Esophagus mucosa (tissue), 1 donor: ENCODE measurements around the gene C4orf54. TPM values are rescaled to one million over a fixed set of nuclear protein-coding genes. Genes with fewer than 3 reads are reported as not detected.

Source experiments
- ATAC-seq: fragments of 200-7000 bp; cut with Tn5 transposase; one replicate; pipeline ENCODE4 v1.9.1; 2020
- total RNA-seq: library from RNA; stranded (reverse); gene quantifications from one replicate; pipeline ENCODE4 v1.2.4, GENCODE V29; 2023
- donor health status: DM: yes; HTN: yes; CAD: no.

Gene C4orf54
- total RNA-seq, 1 donor from 2014 or later = not detected

DNA sequence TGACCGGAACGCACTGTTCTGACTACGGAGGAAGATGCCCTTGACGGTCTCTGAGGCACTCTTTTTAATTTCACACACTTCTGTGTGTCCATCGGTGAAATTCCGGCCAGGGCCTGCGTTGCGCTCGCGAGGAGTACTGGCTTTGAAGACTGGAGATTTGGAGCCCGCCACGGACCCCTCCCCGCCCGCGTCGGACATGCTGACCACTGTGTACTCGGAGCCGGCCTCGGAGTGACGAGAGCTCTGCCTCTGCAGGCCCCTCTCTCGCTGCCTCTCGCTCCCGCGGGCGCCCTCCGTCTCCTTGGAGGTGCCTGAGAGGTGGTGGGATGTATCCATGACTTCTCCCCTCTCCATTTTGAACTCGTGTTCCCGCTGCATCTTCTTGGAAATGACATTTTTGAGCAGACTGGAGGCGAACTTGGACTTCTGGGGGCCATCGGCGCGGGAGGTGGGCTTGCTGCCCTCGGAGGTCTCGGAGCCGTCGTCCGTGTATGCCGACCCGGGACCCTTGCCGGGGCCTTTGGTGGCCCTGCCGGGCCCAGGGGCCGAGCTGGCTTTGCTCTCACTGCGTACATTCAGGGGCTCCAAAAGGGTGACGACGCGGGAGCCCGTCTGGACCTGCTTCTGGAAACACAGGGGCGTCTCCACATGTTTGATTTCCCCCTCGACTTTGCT lies 5.7 kb downstream of the C4orf54 start:
- no peak for ATAC-seq

DNA sequence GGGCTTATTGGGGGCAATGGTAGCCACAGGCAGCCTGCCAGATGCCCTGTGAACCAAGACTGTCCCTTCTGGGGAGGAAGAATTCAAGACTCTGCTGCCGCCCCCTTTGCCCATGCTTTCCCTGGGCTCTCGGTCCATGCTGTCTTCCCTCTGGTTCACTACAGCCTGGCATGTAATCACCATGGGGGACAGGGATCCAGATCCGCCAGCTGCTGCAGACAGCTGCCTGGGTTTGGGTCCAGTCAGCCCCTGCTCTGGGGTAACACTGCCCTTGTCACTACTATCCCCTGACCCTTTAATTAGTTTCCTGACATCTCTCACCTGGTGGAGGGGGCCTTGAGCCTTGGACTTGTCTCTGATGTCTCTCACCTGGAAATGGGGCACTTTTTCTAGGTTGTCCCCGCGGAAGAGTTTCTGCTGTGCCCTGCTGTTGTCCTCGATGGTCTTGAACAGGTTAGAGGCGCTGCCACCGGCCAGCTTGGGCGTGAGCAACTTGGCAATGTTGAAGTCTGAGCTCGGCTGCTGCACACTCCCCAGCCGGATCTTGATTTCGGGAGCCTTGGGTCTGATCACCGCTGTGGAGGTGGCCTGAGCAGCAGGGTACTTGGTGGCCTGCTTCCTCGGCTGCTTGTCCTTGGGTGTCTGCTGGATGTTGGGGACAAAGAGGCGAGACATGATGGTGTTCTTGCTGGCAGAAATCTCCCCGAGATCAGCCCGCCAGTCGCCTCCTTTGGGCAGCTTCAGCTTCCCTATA lies 6.4 kb downstream of the C4orf54 start:
- no peak for ATAC-seq

DNA sequence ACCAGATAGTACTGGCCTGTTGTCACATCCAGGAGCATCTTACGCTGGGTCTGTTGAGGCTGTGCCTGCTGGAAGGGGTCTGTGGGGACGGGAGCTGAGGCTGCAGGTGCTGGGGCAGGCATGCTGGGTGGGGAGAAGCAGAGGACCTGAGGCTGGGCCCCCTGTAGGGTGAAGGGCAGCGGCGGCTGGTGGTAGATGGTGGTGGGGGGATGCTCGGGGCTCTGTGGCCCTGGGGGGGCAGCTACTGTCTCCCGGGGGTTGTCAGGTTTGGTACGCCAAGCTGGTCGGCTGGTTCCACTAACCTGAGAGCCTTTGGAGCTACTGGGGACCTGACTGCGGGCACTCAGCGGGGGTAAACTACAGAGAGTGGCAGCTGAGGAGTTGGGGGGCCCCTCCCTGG lies 7.8 kb downstream of the C4orf54 start:
- no peak for ATAC-seq

DNA sequence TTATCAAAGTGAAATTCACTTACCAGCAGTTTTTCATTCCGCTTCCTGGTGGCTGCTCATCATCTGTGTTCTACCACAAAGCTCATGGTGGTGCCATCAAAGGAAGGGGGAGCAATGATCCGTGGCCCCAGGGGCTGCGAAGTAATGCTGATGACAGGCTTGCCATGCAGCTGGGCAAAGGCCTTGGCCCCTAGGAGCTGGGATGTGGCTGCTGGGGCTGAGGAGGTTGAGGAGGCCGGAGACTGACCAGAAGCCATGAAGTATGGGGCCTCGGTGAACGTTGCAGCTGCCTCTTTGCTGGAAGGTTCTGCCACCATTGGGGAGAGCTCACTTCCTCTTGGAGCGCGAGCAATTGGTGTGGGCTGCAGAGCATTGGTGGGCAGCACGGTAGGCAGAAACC lies 8.4 kb downstream of the C4orf54 start:
- no peak for ATAC-seq

DNA sequence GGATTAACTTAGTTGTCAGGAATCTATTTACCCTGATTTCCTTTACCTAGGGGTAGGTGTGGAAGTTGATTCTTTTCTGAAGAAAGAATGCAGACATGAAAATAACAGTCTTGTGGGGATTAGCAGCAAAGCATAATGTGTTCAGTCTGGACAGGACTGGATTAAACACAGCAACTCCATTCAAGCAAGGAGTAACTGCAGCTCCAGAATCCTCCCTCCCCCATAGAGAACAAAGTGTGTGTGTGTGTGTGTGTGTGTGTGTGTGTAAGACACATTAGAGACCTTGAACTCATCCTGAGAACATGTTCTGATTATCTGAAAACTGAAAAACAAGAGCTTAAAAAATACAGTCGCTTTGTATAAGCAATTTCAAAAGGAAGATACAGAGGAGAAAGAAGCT lies 9.3 kb downstream of the C4orf54 start:
- no peak for ATAC-seq

DNA sequence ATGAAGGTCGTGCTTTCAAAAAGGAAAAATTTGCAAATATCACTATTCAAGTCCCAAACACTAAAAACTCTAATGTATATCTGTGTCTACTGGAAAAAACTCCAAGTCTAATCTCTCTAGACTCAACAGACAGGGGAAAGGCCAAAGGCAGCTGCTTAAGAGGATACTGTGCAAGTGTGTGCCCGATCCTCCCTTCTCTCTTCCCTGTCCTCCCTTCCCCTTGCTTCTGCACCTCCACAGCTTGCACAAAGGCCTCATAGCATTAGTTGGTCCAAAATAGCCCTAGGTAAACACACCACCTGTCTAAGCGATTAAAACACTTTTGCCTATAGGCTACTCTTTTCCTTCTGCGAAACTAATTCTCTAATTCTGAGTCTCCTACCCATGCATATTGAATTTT lies 10.6 kb downstream of the C4orf54 start:
- no peak for ATAC-seq

DNA sequence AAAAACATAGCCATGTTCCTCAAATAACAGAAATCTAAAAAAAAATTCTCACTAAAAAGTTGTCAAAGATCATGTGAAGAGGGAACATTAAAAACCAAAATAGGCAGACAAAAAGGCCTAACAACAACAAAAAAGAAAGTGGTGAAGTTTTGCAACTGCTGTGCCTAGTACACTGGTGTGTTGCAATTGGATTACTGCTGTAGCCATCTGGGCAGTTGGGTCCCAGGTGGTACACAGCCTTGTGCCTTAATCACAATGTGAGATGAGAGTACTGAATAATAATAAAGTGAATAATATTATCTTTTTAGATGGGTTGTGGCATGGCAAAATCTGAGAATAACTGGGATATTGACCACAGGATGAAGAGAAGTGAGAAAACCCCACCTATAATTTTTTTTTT lies 12.0 kb downstream of the C4orf54 start:
- ATAC-seq = no peak

DNA sequence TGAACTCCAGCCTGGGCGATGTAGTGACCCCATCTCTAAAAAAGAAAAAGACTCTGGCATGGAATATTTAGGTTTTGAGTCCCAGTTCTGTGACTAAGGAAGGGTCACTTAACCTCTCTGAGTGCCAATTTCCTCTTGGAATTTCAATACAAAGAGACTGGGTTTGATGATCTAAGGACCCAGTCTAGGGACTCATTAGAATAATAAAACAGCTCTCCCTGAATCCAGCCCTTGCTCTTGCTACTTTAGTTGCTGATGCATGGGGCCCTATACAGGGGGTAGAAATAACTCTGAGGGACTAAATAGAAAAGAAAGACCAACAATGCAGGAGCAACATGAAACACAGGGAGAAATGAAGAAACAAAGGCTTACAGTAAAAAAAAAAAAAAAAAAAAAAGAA lies 12.6 kb downstream of the C4orf54 start:
- ATAC-seq = no peak

DNA sequence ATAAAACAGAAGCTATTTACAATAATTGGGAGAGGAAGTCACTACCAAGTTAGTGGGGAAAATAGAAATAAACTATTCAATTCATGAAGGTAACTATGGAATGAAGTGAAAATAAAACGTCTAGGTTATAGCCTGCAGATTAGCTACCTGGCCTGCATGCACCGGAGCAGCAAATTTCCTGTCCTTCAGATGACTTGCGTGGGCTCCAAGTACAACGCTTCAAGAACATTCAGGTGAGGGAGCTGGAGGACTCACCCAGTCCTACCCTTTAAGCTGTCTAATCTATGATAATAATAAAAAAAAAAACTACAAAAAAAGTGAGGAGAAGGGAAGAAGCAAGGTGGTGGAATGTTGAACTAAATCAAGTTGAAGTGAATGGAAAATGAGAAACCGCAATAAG lies 13.2 kb downstream of the C4orf54 start:
- no peak for ATAC-seq

DNA sequence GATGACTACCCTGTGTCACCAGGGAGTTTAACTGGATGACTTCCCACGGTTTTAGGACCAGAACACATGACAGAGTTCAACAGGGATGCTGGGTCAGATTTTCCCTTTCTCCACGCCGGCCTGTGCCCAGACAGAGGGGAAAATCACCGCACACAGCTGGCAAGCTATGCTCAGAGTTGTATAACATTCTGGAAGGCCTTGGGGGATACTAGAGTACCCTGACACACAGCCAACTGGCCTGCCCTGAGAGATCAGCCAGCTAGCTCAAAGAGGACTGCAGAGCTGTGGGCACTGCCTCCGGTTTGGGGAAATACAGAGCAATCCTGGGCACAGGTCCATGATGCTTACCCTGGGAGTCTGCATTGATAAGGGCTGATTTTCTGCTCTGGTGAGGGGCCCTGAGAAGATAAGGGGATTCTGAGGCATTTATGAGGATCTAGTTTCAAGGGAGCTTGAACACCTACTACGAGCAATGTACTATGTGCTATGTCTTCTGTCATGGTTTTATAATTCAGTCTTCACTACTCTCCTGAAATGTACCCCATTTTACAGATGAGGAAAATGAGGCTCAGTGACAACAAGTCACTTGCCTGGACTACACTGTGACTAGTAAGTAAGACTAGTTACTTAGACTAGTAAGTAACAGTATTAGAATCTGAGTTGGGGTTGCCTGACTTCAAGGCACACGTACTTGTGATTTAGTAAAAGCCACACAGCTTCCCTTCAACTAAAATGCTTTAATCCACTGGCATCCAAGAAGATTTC lies 14.7 kb downstream of the C4orf54 start:
- ATAC-seq = no peak

DNA sequence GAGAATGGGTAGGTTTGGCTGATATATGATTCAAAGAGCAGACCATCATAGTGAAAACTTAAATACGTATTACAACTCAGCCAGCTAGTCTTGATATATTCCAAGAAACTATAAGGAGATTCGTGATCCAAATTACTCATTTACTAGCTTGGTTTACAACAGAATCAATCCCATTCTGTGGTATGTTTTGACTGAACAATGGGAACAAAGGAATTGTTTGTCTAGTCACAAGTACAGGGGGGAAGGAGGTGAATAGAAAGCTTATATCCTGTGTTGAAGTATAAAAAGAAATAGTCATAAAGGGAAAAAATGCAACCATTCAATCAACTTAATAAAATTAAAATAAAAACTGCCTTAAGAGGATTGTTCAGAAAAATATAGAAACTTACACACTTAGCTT lies 17.0 kb downstream of the C4orf54 start:
- no peak for ATAC-seq

DNA sequence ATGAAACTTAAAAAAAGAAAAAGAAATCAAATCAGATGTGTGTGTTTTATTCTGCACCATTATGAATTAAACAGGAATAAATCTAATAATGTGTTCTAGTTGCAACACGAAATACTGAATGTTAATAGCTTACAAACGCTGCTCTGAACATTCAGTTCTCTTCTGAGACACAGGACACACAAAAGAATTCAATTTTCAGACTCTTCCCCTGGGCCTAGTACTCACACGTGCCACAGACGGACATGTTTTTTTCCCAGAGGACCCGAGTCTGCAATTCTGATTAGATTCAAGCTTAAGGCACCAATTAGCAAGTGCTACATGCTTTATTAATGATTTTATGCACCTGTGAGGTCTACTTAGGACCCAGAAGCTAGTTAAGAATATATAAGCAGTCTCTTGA lies 20.5 kb downstream of the C4orf54 start:
- ATAC-seq = no peak

DNA sequence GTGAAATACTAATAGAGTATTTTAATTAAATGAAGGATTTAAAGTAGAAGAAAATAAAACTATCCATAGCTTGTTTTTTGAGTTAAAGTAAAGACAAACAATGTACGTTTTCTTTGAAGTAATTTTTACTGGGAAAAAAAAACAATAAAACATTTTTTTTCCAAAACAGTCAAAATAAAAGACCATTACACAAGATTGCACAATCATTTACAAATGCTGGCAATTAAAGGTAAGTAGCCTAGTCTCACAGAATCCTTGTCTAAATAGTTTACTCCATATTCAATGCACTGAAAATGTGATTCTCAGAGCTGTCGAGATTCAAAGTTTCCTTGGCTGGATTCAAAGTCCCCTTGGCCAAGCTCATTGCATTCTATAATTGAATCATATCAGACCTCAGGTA lies 21.2 kb downstream of the C4orf54 start:
- ATAC-seq = no peak

DNA sequence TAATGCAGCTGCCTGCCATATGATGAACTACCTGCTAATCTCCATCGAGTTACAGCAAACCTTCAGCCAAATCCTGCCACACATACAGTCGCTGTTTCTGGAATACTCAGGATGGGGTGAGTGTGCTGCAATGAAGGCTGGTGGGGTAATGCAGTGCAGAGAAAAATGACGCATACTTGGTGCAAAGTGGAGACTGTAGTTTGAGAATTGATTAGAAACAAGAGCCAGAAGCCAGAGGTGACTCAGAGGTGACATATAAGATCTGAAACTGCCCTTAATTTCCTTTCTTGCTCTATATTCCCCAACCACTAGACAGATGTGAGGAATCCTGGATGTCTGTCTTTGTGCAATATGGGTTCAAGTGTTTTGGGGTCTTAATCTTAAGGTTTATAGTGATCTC lies 22.0 kb downstream of the C4orf54 start:
- ATAC-seq = no peak

DNA sequence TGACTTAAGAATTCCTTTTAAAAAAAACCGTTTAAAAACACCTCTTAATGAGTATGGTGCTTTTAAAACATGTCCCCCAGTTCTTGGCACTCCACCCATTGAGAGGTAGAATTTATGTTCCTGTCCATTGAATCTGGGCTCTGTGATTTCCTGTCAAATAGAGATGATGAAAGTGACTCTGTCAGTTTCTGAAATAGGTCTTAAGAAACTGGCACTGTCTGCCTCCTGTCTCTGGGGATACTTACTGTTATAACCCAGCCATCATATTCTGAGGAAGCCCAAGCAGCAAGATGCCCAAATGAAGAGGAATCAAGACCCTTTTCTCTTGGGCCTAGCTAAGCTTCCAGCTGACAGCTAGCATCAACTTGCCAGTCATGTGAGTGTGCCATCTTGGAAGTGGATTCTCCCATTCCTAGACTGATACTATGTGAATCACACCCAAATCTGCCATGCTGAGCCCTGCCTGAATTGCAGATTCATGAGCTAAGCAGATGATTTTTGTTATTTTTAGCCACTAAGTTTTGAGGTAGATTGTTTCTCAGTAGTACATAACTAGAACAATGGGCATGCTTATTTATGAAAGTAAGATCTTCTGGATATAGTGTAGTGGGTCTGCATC lies 22.8 kb downstream of the C4orf54 start:
- ATAC-seq = no peak

DNA sequence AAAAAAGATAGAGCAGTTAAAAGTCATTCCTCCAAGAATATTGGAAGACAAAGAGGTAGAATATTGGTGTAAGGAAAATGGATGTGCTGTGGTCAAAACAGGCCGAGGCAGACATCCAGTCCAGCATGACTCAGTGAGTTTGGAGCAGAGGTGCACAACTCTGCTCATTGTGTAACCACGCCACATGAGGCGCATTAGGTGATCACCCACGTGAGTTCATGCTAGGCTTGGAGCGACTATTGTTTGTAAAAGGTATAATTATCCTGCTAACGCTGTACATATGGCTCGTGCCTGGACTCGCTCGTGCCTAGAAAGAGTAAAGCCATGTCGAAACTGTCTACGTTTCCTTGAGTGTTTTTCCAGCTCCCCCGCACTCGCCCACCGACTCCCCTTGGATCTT lies 23.9 kb downstream of the C4orf54 start:
- peak; percentile 100 for ATAC-seq

DNA sequence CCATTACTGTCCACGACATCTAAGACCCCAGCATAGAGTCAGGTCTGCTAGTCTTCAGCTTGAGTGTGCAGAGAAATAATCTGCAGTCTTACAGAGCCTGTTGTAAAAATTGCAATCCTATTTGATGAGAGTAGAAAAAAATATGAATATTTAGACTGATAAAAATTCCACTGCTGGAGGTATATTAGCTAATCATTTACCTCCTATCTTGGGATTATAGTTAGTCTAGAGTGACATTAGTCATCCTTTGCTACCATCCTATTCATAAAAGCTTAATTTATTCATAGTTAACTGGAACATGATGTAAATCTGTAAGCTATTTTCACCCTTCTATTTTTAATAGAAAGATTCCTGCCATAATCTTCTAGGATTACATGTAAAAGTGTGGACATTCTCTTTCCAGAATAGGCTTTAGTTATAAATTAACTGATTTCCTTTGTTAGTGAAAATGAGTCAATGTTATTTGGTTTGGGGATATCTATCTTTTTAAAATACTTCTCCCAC lies 26.7 kb downstream of the C4orf54 start:
- ATAC-seq = no peak

DNA sequence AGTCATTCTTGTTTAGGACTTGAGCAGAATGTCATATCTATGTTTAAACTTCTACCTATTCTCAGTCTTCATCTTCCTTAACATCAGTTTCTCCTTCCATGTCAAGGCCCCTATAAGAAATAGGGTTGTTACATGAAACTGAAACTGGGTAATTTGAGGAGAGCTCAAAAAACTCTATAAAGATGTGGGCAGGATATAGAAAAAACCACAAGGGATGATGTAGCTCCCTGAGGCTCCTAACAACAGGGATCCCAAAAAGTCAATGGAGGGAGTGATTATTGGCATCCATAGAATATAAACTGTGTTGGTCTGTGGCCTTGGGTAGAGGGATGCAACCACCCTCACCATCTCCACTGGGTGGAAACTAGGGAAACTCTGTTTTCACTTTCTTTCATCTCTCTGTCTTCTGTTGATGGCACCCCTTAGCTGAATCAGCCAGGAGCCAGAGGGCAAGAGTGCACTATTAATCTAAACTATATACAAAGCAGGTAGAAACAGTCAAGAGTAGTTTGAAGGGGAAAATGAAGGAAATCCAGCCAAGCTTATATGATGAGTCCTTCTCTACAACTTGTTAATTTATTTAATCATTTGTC lies 27.6 kb downstream of the C4orf54 start:
- no peak for ATAC-seq

DNA sequence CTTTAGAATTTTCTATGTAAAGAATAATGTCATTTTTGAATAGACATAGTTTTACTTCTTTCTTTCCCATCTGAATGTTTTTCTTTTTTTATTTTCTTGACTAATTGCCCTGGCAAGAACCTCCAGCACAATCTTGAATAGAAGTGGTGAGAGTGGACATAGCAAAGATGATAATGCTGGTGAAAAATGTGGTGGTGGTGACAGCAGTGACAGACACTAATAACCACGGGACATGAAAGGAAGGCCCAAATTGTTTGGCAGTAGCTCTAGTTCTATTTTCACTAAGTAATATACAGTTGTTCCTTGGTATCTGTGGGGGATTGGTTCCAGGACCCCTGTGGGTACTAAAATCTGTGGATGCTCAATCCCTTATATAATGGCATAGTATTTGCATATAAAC lies 29.6 kb downstream of the C4orf54 start:
- no peak for ATAC-seq

DNA sequence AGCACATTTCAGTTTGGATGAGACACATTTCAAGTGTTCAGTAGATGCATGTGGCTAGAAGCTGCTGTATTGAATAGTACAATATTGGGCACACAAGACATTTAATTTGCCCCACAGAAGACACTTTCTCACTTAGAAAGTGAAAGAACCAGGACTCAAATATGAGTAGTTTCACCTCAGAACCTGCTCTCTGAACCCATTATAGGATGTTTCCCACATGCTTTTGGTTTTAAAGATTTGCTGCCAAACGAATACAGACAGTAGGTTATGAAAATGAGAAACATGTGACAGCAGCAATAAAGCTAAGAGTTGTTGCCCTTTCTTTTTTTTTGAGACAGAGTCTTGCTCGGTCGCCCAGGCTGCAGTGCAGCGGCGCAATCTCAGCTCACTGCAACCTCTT lies 32.3 kb downstream of the C4orf54 start:
- ATAC-seq = no peak

DNA sequence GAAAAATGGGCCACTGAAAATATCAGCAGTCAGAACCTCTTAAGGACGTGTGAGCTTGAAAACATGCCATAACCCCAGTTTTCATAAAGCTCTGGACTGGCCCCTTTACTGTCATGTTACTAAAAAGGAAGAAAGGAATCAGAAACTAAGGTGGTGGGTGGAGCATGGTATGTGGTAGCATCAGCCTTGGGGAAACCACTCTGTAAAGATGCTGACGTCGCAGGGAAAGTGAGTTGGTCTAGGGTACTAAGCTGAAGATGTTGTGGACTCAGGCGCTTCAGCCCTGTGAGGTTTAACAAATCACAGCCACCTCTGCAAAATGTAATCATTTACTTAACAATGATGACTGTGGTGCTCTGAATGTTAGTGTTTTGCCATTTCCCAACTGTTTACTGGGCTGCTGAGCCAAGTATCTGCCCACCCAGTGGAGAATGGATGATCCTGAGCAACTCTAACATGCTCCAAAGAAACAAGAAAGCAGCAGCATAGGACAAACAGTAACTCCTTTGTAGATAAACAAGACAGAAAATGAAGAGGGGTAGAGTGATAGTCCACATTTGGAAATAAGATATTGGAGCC lies 33.4 kb downstream of the C4orf54 start:
- ATAC-seq = no peak

DNA sequence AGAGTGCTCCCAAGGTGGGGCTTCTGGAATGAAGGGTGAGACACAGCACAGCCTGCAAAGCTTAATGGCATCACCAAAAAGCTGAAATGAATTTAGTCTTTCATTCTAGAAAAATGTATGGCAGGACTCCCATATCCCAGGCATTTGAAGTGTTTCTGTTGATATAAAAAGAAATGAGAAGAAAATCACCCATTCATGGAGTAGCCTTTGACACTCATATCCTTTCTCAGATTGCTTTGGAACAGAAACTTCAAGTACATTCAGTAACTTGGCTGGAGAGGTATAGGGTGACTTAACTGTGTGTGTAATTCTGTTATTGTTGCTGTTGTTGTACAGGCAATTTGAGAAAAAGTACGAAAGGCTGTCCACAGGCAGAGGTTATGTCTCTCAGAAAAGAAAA lies 35.3 kb downstream of the C4orf54 start:
- ATAC-seq = no peak
